Measurements from ENCODE around the gene CST1. TPM values are rescaled to one million over a fixed set of nuclear protein-coding genes. Genes with fewer than 3 reads are reported as not detected.
A peak's percentile ranks its signal among the peaks of the same experiment; 100 is the strongest.

CST1 gene
- total RNA-seq, 1 donor = not detected

GRCh38 chr20:23776067-23776771 is 25.5 kb upstream of the CST1 start:
- no peak for TF ChIP-seq CTCF (IDR thresholded peaks at IDR 0.05; ENCODE audit: extremely low read depth, low read depth, low read length)
- DNase-seq (ENCODE audit: insufficient read length, low spot score, missing footprints) = peak; percentile 44
- no peak overlapping the region for H3K4me2 ChIP-seq (ENCODE audit: insufficient read depth, low read length)
- H3K27me3 ChIP-seq (ENCODE audit: insufficient read depth, low read length) = peaks cover 9% of the 10 kb centered on the region
- no peaks in the 10 kb centered on the region for H3K79me2 ChIP-seq (ENCODE audit: insufficient read depth, low read length)
- H4K20me1 ChIP-seq (ENCODE audit: insufficient read depth, low read length) = no peaks in the 10 kb centered on the region
- H3K36me3 ChIP-seq (ENCODE audit: insufficient read depth, low read length) = no peaks in the 10 kb centered on the region
- no peak overlapping the region for H2AFZ ChIP-seq (ENCODE audit: low read length)
- peaks cover 16% of the 10 kb centered on the region for H3K4me1 ChIP-seq (ENCODE audit: insufficient read depth, low read length)
- no peak overlapping the region for H3K4me3 ChIP-seq (ENCODE audit: insufficient read depth, low read length)
- no peak overlapping the region for H3K27ac ChIP-seq (ENCODE audit: low read depth, low read length)
- H3K9me3 ChIP-seq (ENCODE audit: low read depth, low read length) = no peaks in the 10 kb centered on the region

- DNase-seq (ENCODE audit: insufficient read length, low spot score, missing footprints) = no peak
- H3K9me3 ChIP-seq (ENCODE audit: low read depth, low read length) = no peaks in the 10 kb centered on the region
- H3K4me2 ChIP-seq (ENCODE audit: insufficient read depth, low read length) = no peak overlapping the region
- H3K4me1 ChIP-seq (ENCODE audit: insufficient read depth, low read length) = peaks cover 15% of the 10 kb centered on the region
- no peak overlapping the region for H3K27ac ChIP-seq (ENCODE audit: low read depth, low read length)
- TF ChIP-seq CTCF (IDR thresholded peaks at IDR 0.05; ENCODE audit: extremely low read depth, low read depth, low read length) = no peak
- no peaks in the 10 kb centered on the region for H4K20me1 ChIP-seq (ENCODE audit: insufficient read depth, low read length)
- no peaks in the 10 kb centered on the region for H3K79me2 ChIP-seq (ENCODE audit: insufficient read depth, low read length)
- peaks cover 9% of the 10 kb centered on the region for H3K27me3 ChIP-seq (ENCODE audit: insufficient read depth, low read length)
- no peak overlapping the region for H2AFZ ChIP-seq (ENCODE audit: low read length)
- H3K4me3 ChIP-seq (ENCODE audit: insufficient read depth, low read length) = no peak overlapping the region
- no peaks in the 10 kb centered on the region for H3K36me3 ChIP-seq (ENCODE audit: insufficient read depth, low read length)
Measured at GRCh38 chr20:23774081-23774480, 23.3 kb upstream of the CST1 start.

- H4K20me1 ChIP-seq (ENCODE audit: insufficient read depth, low read length) = no peaks in the 10 kb centered on the region
- no peaks in the 10 kb centered on the region for H3K36me3 ChIP-seq (ENCODE audit: insufficient read depth, low read length)
- no peaks in the 10 kb centered on the region for H3K9me3 ChIP-seq (ENCODE audit: low read depth, low read length)
- H3K27ac ChIP-seq (ENCODE audit: low read depth, low read length) = no peak overlapping the region
- no peak overlapping the region for H2AFZ ChIP-seq (ENCODE audit: low read length)
- no peak for TF ChIP-seq CTCF (IDR thresholded peaks at IDR 0.05; ENCODE audit: extremely low read depth, low read depth, low read length)
- no peaks in the 10 kb centered on the region for H3K79me2 ChIP-seq (ENCODE audit: insufficient read depth, low read length)
- H3K4me2 ChIP-seq (ENCODE audit: insufficient read depth, low read length) = no peak overlapping the region
- H3K4me1 ChIP-seq (ENCODE audit: insufficient read depth, low read length) = peaks cover 10% of the 10 kb centered on the region
- DNase-seq (ENCODE audit: insufficient read length, low spot score, missing footprints) = no peak
- peaks cover 9% of the 10 kb centered on the region for H3K27me3 ChIP-seq (ENCODE audit: insufficient read depth, low read length)
- no peak overlapping the region for H3K4me3 ChIP-seq (ENCODE audit: insufficient read depth, low read length)
Measured at GRCh38 chr20:23773579-23773978, 22.8 kb upstream of the CST1 start.

GRCh38 chr20:23773127-23773526 is 22.4 kb upstream of the CST1 start:
- no peak for DNase-seq (ENCODE audit: insufficient read length, low spot score, missing footprints)
- Histone ChIP-seq H3K79me2 (ENCODE audit: insufficient read depth, low read length) (no peaks in the 10 kb centered on the region), H3K4me3 (ENCODE audit: insufficient read depth, low read length) (no peak overlapping the region), H2AFZ (ENCODE audit: low read length) (no peak overlapping the region), H3K36me3 (ENCODE audit: insufficient read depth, low read length) (no peaks in the 10 kb centered on the region), H3K27me3 (ENCODE audit: insufficient read depth, low read length) (peaks cover 9% of the 10 kb centered on the region), H3K4me2 (ENCODE audit: insufficient read depth, low read length) (no peak overlapping the region), H3K4me1 (ENCODE audit: insufficient read depth, low read length) (peaks cover 7% of the 10 kb centered on the region), H4K20me1 (ENCODE audit: insufficient read depth, low read length) (no peaks in the 10 kb centered on the region), H3K9me3 (ENCODE audit: low read depth, low read length) (no peaks in the 10 kb centered on the region), H3K27ac (ENCODE audit: low read depth, low read length) (no peak overlapping the region)
- TF ChIP-seq CTCF (IDR thresholded peaks at IDR 0.05; ENCODE audit: extremely low read depth, low read depth, low read length) = no peak
